ENCODE measurements around the gene CADPS2.

CADPS2 gene

DNA sequence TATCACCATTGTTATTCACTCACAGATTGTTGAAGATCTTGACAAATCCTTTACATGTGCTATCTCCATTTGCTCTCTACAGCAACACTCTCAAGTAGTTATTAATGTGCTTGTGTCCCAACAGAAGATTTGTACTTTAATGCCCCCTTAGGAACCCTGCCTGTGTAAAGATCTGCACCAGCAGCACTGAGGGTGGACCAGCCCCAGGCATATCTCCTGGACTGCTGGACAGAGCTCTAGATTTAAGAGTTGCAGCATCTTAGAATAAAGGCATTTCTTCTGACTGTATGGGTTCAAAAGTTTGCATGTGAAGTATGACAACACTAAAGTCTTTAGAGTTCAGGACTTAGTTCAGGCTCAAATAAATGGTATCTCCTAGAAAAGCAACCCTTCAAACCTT is 282.0 kb downstream of the CADPS2 start:
- DNase-seq (ENCODE audit: low read depth in 2 of 2), result no peak

- DNase-seq (ENCODE audit: low read depth in 2 of 2), result no peak
These were observed 283.5 kb downstream of the CADPS2 start for GRCh38 chr7:122602800-122603199.

DNA sequence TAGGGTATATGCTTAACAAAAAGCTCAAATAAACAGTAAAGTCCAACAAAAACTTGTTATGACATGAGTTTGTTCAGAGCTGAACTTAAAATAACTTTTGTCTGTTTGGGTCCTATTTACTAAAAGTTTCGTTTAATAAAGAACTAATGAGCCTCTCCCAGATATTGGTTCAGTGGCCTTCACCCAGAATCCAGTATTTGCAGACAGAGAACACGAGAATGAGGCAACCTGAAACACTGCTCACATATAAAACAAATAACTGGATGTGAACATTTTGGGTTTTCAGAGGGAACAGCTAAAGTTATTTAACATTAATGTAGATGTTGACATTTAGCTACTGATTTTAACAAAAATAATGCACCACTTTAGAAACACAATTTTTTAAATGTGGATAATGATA is 285.6 kb downstream of the CADPS2 start:
- no peak for DNase-seq (ENCODE audit: low read depth in 2 of 2)

GRCh38 chr7:122600042-122600441 is 286.2 kb downstream of the CADPS2 start:
- no peak for DNase-seq (ENCODE audit: low read depth in 2 of 2)

- no peak for DNase-seq (ENCODE audit: low read depth in 2 of 2)
These were observed 289.0 kb downstream of the CADPS2 start for GRCh38 chr7:122597277-122597676.

DNA sequence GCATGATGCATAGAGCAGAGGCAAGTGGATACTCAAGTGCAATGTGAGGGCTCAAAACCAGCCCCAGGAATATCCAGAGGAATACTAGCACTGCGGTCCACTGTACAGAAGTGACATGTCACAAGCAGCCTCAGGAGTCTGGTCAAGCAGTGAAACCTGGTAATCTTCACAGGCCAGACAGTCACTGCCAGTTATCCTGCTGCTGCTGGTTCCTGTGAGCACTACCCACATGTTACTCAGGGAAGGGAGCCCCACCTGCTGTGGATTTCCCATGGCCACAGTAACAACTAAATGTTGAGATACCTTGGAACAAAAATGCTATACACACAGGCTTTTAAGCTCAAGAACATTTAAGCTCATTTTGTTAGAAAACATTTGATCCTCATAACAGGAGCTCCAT is 290.4 kb downstream of the CADPS2 start:
- no peak for DNase-seq (ENCODE audit: low read depth in 2 of 2)

DNA sequence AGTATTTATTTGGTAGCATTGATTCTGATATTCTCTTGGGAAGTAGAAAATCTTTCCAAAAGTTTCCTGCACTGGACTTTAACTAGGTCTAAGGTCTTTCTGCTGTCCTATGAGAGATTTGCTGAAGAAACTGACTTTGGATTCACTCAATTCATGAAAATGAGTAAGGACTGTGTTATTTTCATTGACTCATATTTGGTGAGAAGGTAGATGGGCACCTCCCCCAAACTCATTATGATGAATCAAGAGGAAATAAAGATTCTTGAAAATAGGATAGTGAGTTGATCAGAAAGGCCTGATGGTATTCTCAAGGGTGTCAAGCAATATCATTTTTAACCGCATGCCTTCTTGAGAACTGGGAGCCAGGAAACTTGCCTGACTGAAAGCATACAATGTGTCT is 297.6 kb downstream of the CADPS2 start:
- no peak for DNase-seq (ENCODE audit: low read depth in 2 of 2)

DNA sequence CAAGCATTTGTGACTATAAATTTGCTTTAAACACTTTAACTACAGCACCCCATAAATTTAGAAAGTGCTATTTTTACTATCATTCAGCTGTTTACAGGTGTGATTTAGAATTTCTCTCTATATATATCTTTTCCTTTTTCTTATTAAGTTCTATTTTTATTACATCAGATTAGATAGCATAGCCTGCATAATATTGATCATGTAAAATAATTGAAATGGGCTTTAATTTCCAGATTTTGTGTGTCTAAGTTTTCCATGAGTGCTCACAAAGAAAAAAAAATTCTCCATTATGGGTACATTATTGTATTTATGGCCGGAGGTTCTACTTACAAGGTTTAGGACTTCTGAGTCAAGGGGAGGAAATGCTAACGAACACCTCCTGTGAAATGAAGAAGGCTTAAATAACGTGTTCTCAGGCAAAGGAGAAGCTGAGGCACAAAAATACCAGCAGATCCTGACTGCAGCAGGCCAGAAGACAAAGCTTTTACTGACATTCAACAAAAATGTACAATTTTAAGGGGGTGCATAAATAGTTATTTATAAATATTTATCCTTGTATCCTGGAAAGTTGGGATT is 301.5 kb downstream of the CADPS2 start:
- no peak for DNase-seq (ENCODE audit: low read depth in 2 of 2)

DNA sequence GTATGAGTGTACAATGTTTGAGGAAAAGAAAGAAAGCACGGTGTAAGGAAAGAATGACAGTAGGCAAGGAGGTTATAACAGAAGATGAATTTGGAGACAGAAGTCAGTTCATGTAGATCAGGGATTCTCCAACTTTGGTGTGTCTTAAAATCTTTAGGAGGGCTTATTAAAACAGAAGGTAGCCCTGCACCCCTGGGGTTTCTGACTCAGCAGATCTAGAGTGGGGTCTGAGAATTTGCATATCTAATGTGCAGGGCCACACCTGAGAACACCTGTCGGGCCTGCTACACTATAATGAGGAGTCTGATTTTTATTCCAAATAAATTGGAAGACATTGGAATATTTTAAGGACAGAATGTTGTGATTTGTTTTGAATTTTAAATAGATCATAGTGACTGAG is 307.9 kb downstream of the CADPS2 start:
- DNase-seq (ENCODE audit: low read depth in 2 of 2), result no peak

DNA sequence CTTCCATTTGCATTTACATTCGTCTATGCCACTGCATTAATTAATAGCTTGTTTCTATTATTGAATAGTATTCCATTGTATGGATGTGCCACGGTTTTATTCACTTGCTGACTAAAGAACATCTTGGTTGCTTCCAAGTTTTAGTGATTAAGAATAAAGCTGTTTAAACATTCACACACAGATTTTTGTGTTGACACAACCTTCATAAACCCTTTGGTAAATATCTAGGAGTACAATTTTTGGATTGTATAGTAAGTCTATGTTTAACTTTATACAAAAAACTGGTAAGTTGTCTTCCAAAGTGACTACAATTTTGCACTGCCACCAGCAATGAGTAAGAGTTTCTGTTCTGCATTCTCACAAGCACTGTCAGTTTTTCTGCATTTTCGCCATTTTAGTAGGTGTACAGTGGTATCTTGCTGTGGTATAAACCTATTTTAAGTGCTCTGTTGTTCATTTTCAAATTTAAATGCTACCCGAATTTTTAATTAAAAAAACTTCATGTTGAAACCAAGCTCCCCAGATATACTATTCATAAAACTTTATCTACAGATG is 308.7 kb downstream of the CADPS2 start:
- no peak for DNase-seq (ENCODE audit: low read depth in 2 of 2)

DNA sequence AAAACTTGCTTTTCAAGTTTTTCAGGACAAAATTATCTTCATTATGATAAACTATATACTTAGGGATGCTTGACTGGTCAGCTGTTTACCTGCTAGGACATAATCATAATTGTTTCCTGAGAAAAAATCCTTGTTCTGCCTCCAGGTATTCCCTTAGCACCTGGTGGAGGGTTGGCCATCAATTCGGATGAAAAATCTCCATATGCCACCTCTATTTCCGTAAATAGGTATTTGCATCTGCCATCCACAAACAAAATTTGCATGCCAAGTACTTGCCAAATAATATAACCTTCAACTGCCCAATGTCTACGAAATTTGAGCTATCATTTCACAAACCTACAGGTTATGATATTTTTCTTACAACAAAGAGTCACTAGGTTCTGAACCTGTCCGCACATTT is 313.6 kb downstream of the CADPS2 start:
- no peak for DNase-seq (ENCODE audit: low read depth in 2 of 2)

DNA sequence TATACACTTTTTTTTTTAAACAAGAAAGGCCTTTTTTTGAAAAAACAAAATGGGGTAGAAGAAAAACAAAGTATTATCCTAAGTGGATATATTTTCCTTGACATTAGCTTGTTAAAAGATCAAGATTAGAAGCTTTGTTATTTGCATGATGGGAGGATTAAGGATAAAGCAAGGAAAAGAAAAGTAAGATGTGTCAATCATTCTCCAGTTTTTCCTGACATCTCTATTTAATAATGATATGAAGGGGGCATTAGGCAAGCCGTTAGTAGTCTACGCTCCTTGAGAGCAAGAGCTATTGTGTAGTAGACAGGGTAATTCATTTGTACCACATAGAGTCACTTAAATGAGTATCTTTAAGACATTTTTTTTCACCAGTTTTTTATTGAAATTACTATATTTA is 324.9 kb downstream of the CADPS2 start:
- DNase-seq (ENCODE audit: low read depth in 2 of 2), result no peak

GRCh38 chr7:122556873-122557542 is 329.3 kb downstream of the CADPS2 start:
- no peak for DNase-seq (ENCODE audit: low read depth in 2 of 2)

DNA sequence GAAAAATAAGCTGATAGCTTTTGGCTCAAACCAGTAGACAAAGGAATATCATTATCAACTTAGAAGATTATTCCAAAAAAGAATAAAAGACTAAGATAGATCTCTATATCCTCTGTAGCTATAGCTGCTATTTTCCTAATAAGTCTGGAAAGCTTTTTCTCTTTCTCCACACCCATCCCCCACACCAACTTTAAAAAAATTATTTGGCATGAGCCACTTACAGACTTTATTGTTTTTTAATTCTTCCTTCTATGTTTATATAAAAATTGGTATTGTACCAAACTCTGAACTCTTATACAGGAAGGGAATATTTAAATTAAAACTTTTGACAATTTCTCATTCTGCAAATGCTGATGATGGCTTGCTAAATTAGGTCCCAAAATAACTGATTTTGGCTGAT is 330.0 kb downstream of the CADPS2 start:
- no peak for DNase-seq (ENCODE audit: low read depth in 2 of 2)

- DNase-seq (ENCODE audit: low read depth in 2 of 2), result no peak
These were observed 332.5 kb downstream of the CADPS2 start for GRCh38 chr7:122553761-122554160.

DNA sequence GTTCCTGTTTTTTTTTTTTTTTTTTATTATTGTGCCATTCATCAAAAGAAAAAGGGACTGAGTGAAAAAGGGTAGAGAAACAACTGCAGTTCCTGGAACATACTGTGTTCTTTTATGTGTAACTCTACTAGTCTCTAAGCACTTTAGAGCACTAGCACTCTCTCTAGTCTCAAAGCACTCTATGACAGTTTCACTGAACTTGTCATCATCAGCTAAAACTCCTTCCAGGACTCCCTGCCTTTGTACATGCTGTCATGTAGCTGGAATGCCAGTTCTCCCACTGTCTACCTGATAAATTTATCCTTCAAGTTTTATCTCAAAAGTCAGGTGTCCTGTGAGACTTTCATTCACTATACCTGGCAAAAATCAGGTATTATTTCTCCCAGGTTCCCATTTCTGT is 333.5 kb downstream of the CADPS2 start:
- no peak for DNase-seq (ENCODE audit: low read depth in 2 of 2)

DNA sequence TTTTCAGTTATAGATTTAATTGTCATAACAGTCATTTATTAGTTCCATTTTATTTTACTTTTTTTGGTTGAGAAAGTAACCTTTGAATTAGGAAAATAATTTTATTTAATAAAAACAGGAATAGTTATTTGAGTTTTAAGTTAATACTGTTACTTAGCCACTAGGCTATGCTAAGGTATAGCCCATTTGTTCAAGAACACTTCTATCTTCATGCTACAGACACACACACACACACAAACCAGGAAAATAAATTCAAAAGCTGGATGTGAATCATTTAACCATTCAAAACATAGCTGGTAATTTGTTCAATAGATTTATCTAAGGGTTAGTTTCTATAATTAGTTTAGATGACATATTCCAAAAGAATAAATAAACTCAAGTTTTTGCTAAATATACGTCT is 335.7 kb downstream of the CADPS2 start:
- no peak for DNase-seq (ENCODE audit: low read depth in 2 of 2)

- no peak for DNase-seq (ENCODE audit: low read depth in 2 of 2)
These were observed 336.7 kb downstream of the CADPS2 start for GRCh38 chr7:122549578-122549977.

DNA sequence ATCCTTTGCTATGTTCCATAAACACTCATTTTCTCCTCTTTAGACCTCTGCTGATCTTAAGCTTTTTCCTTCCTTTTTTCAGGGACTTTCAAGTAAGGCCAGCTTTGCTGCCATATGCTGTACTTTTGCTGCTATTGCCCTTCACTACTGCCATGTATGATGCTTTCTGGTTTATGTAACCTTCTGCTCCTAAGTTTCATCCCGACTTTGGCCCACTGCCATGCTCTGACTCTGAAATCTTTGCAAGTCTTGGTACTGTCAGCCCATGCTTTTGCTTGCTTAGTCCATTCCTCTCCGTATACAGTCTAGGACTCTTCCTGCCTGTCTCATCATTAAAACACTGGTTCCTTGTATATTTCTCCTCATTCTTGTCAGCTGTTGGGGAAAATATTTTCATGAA is 339.8 kb downstream of the CADPS2 start:
- DNase-seq (ENCODE audit: low read depth in 2 of 2), result no peak

GRCh38 chr7:122544463-122544862 is 341.8 kb downstream of the CADPS2 start:
- no peak for DNase-seq (ENCODE audit: low read depth in 2 of 2)

DNA sequence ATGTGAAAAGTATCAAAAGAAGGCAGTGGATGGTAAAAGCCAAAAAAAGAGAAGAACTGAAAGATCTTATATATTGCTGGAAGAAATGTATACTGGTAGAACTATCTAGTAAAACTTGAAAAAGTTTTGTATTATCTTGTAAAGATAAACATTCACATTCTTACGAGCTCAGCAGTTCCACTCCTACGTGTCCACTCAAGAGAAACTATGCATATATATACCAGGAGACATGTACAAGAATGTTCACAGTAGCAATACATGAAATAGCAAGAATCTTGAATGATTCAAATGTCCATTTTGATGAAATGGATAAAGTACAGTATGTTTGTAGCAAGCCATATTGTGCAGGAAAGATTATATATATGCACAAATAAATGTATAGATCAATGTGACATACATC is 342.4 kb downstream of the CADPS2 start:
- no peak for DNase-seq (ENCODE audit: low read depth in 2 of 2)

GRCh38 chr7:122543166-122543565 is 343.1 kb downstream of the CADPS2 start:
- DNase-seq (ENCODE audit: low read depth in 2 of 2), result no peak

GRCh38 chr7:122535086-122535485 is 351.2 kb downstream of the CADPS2 start:
- DNase-seq (ENCODE audit: low read depth in 2 of 2), result no peak

Data from stimulated activated CD4-positive, alpha-beta T cell treated with anti-CD3 and anti-CD28 coated beads, Interleukin-4, amount 100 ng/mL, for 48 hours (primary cell).